ENCODE data around the gene OR6J1. TPM values are rescaled to one million over a fixed set of nuclear protein-coding genes. Genes with fewer than 3 reads are reported as not detected.

OR6J1 gene
- total and polyA plus RNA-seq, 9 of the 15 experiments (the other 6 are each of a cell fraction or from before 2014, with no cell fraction given): not detected

DNA sequence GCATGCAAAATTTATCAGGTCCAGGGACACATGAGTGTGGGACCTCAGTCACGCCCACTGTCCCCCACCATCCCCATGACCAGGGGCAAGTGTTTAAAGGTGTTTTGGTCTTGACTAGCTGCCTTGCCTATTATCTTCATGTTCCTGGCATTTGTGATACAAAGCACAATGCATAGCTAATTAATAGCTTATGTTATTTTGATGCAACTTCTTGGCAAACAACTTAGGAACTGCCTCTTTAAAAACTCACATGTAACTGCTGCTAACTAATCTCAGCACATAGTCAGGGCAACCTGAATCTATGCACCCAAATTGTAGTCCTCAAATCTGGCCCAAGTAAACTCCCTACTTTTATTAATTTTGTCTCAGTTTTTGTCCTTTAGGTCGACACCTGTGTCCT lies 7.4 kb upstream of the OR6J1 start:
- H4K20me1 ChIP-seq (replicated peaks; ENCODE audit: control insufficient read depth, insufficient read depth, low read length): no peaks in the 10 kb centered on the region
- no peak overlapping the region for H3K27ac ChIP-seq (ENCODE audit: extremely low read depth, low read depth, low read length)
- no peaks in the 10 kb centered on the region for H3K36me3 ChIP-seq (ENCODE audit: control insufficient read depth, insufficient read depth, low read length)
- no TSS peak for BruUV-seq (replicated peaks)
- H3K9me1 ChIP-seq (ENCODE audit: control insufficient read depth, insufficient read depth, low read length): no peaks in the 10 kb centered on the region
- H2AFZ ChIP-seq (ENCODE audit: low read depth, low read length): no peak overlapping the region
- TF ChIP-seq SMARCE1 (IDR thresholded peaks at IDR 0.05) (no peak), ZNF583 (CRISPR knock-in tag; IDR thresholded peaks at IDR 0.05) (no peak), CCNT2 (IDR thresholded peaks at IDR 0.05; ENCODE audit: borderline replicate concordance, extremely low read depth, insufficient read length, low read depth, low read length) (no peak), GTF2F1 (IDR thresholded peaks at IDR 0.05; ENCODE audit: low read depth, low read length) (no peak), ZSCAN32 (CRISPR knock-in tag; IDR thresholded peaks at IDR 0.05) (no peak)
- TF ChIP-seq, protein P1, sequence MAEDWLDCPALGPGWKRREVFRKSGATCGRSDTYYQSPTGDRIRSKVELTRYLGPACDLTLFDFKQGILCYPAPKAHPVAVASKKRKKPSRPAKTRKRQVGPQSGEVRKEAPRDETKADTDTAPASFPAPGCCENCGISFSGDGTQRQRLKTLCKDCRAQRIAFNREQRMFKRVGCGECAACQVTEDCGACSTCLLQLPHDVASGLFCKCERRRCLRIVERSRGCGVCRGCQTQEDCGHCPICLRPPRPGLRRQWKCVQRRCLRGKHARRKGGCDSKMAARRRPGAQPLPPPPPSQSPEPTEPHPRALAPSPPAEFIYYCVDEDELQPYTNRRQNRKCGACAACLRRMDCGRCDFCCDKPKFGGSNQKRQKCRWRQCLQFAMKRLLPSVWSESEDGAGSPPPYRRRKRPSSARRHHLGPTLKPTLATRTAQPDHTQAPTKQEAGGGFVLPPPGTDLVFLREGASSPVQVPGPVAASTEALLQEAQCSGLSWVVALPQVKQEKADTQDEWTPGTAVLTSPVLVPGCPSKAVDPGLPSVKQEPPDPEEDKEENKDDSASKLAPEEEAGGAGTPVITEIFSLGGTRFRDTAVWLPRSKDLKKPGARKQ (CRISPR knock-in tag; IDR thresholded peaks at IDR 0.05): no peak
- TF ChIP-seq, protein P2, sequence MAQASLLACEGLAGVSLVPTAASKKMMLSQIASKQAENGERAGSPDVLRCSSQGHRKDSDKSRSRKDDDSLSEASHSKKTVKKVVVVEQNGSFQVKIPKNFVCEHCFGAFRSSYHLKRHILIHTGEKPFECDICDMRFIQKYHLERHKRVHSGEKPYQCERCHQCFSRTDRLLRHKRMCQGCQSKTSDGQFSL (CRISPR knock-in tag; IDR thresholded peaks at IDR 0.05): no peak
- TF ChIP-seq, protein P2 (tag; IDR thresholded peaks at IDR 0.05): no peak
- no peak for FAIRE-seq
- DNase-seq (ENCODE audit: extremely low read depth in 1 of 4, low spot score in 3 of 4): no peak
- no peak overlapping the region for H3K4me2 ChIP-seq (ENCODE audit: insufficient read depth, low read length)
- H3K79me2 ChIP-seq (ENCODE audit: control insufficient read depth, insufficient read depth, low read length): no peaks in the 10 kb centered on the region
- in situ Hi-C loops (cut with MboI) (loop anchor here (10.0 kb wide), 2 partner anchors 193 to 257 kb away; no protein-coding TSS in a partner anchor), intact Hi-C loops (cut with micrococcal nuclease) (loop anchor here (10.0 kb wide), 1 partner anchor 267 kb away; no protein-coding TSS in a partner anchor)
- no peak overlapping the region for H3K9ac ChIP-seq (ENCODE audit: insufficient read depth in 1 of 2, low read depth in 2 of 2, low read length in 2 of 2)
- H3K4me3 ChIP-seq: no peak overlapping the region
- CTCF ChIA-PET (ENCODE audit: low intra/inter-chr PET ratio): interaction anchor here (1.4 to 5.4 kb wide), 2 partner anchors 81 to 94 kb away, joined by 3 to 58 read pairs; no protein-coding TSS in a partner anchor
- POLR2A ChIA-PET: interaction anchor here (0.6 to 1.5 kb wide), 7 partner anchors 9 to 243 kb away, joined by 3 to 5 read pairs (median 3); no protein-coding TSS in a partner anchor
- no peak; the same call in 2 of the 3 replicates for ATAC-seq
- H3K27me3 ChIP-seq (ENCODE audit: control insufficient read depth in 2 of 2, insufficient read depth in 2 of 2, low read length in 2 of 2): no peaks in the 10 kb centered on the region
- H3K4me1 ChIP-seq (replicated peaks in 1 of 2; ENCODE audit: control insufficient read depth in 2 of 2, insufficient read depth in 2 of 2, low read length in 2 of 2): no peaks in the 10 kb centered on the region; a peak in 1 of 5 replicates
- H3K9me3 ChIP-seq (replicated peaks; ENCODE audit: control insufficient read depth, insufficient read depth, low read depth, low read length): no peaks in the 10 kb centered on the region
- 0% methylated on average over 1 of the region's 2 CpGs for WGBS (ENCODE audit: insufficient coverage, low coverage, missing lambda C conversion rate)
